GM12878 (cell line): ENCODE data around the gene PPP1CA. TPM values are rescaled to one million over a fixed set of nuclear protein-coding genes. Genes with fewer than 3 reads are reported as not detected.
A peak's percentile ranks its signal among the peaks of the same experiment; 100 is the strongest.

Source experiments
- ATF2 ChIP-seq: IDR thresholded peaks from 2 replicates; pipeline ENCODE4 v1.6.1; 2012; ENCODE audit warnings: low read length, inconsistent platforms
- ATF7 ChIP-seq: fragments of 450-650 bp; IDR thresholded peaks from 2 replicates; pipeline ENCODE4 v1.6.1; 2016; ENCODE audit warnings: low read depth, mild to moderate bottlenecking
- BCL3 ChIP-seq: IDR thresholded peaks from 2 replicates; pipeline ENCODE4 v1.6.1; 2011; ENCODE audit warnings: borderline replicate concordance, low read depth, mild to moderate bottlenecking, moderate library complexity, low read length; ENCODE audit not compliant: insufficient read depth, poor library complexity, severe bottlenecking
- FOXK2 ChIP-seq: fragments of 450-650 bp; IDR thresholded peaks from 2 replicates; pipeline ENCODE4 v1.6.1; 2017; ENCODE audit warnings: mild to moderate bottlenecking, moderate library complexity
- FOXM1 ChIP-seq: IDR thresholded peaks from 2 replicates; pipeline ENCODE4 v1.6.1; 2012; ENCODE audit warnings: low read depth, mild to moderate bottlenecking, inconsistent platforms, low read length, moderate library complexity
- HSF1 ChIP-seq: fragments of 150-350 bp; IDR thresholded peaks from 2 replicates; pipeline ENCODE4 v1.6.1; 2014; ENCODE audit warnings: mild to moderate bottlenecking, low read depth, low read length
- MEF2B ChIP-seq: fragments of 450-650 bp; IDR thresholded peaks from 2 replicates; pipeline ENCODE4 v1.6.1; 2018; ENCODE audit warnings: mild to moderate bottlenecking, moderate library complexity; ENCODE audit not compliant: partially characterized antibody, poor library complexity, severe bottlenecking
- MTA2 ChIP-seq: fragments of 450-650 bp; IDR thresholded peaks from 2 replicates; pipeline ENCODE4 v1.6.1; 2016; ENCODE audit warnings: low read depth, mild to moderate bottlenecking, moderate library complexity
- PKNOX1 ChIP-seq: fragments of 450-650 bp; IDR thresholded peaks from 2 replicates; pipeline ENCODE4 v1.6.1; 2016; ENCODE audit warnings: mild to moderate bottlenecking
- POLR2AphosphoS2 ChIP-seq: IDR thresholded peaks from 2 replicates; pipeline ENCODE4 v1.6.1; 2011; ENCODE audit warnings: low read depth, mild to moderate bottlenecking, low read length, improper control_type of control experiment, moderate library complexity
- RELA ChIP-seq: fragments of 450-650 bp; IDR thresholded peaks from 2 replicates; pipeline ENCODE4 v1.8.0; 2014; ENCODE audit warnings: borderline replicate concordance; ENCODE audit not compliant: partially characterized antibody
- RFX5 ChIP-seq: IDR thresholded peaks from 2 replicates; pipeline ENCODE4 v1.6.1; 2011; ENCODE audit warnings: low read depth, low read length, improper control_type of control experiment
- RUNX3 ChIP-seq: IDR thresholded peaks from 2 replicates; pipeline ENCODE4 v1.6.1; 2012; ENCODE audit warnings: low read length, inconsistent platforms
- SIX5 ChIP-seq: IDR thresholded peaks from 2 replicates; pipeline ENCODE4 v1.6.1; 2011; ENCODE audit warnings: mild to moderate bottlenecking, low read depth, low read length, moderate library complexity; ENCODE audit not compliant: severe bottlenecking
- SMAD5 ChIP-seq: IDR thresholded peaks from 2 replicates; pipeline ENCODE4 v1.6.1; 2016; ENCODE audit warnings: antibody characterized with exemption, low read depth
- SUZ12 ChIP-seq: fragments of 200-600 bp; sonication (generic); IDR thresholded peaks from one replicate; pipeline ENCODE4 v1.6.1; 2018; ENCODE audit warnings: antibody characterized with exemption, mild to moderate bottlenecking; ENCODE audit not compliant: unreplicated experiment
- USF2 ChIP-seq: IDR thresholded peaks from 2 replicates; pipeline ENCODE4 v1.6.1; 2011; ENCODE audit warnings: low read depth, low read length, improper control_type of control experiment, borderline replicate concordance
- YY1 ChIP-seq: IDR thresholded peaks from 2 replicates; pipeline ENCODE4 v1.6.1; 2011; ENCODE audit warnings: low read depth, mild to moderate bottlenecking, low read length
- ZNF687 ChIP-seq: fragments of 450-650 bp; IDR thresholded peaks from 2 replicates; pipeline ENCODE4 v1.6.1; 2017; ENCODE audit warnings: mild to moderate bottlenecking, moderate library complexity
- polyA plus RNA-seq, 11 experiments: library from polyadenylated mRNA; depleted of rRNA in 4 of 11; unstranded in 6 of 11; stranded (reverse) in 5 of 11; fragments of >200 nt; fragmentation: Nextera tagmentation in 4 of 11; fragmentation: Illumina TruSeq in 1 of 11; extraction: Ambion mirVana in 4 of 11; extraction: Trizol in 1 of 11; gene quantifications; 1 replicate in 1 of 11; 2 replicates in 10 of 11; pipeline versions ENCODE4 v1.2.1 to v1.2.3, GENCODE V29; 2011 to 2016; ENCODE audit warnings: inconsistent platforms in 2 of 11, missing spikeins in 2 of 11, low read depth in 1 of 11
- total RNA-seq, 4 experiments: library from RNA; depleted of rRNA in 3 of 4; stranded (reverse); fragments of >200 nt in 3 of 4; fragmentation: Illumina TruSeq in 1 of 4; extraction: Trizol in 1 of 4; gene quantifications; 2 replicates each; pipeline versions ENCODE4 v1.2.1 to v1.2.3, GENCODE V29; 2013 to 2021

The PPP1CA gene
- total and polyA plus RNA-seq, 10 of the 15 experiments (the other 5 are each of a cell fraction or from before 2014, with no cell fraction given): 26.4 to 458 (median 240) TPM

GRCh38 chr11:67353317-67354074 lies 48.2 kb downstream of the PPP1CA start, which contains the start of gene POLD4 (continued):
- no peak for TF ChIP-seq FOXM1
- TF ChIP-seq YY1: peak; percentile 81
- no peak for TF ChIP-seq HSF1
- no peak for TF ChIP-seq ATF2
- 0 out of 2 replicates have a peak, but pooled peaks have one; percentile 9 for TF ChIP-seq MTA2
- no peak for TF ChIP-seq SIX5
- TF ChIP-seq BCL3: peak; percentile 62
- peak; percentile 6 for TF ChIP-seq PKNOX1
- peak; percentile 83 for TF ChIP-seq RFX5
- no peak for TF ChIP-seq SUZ12
- peak; percentile 97 for TF ChIP-seq POLR2AphosphoS2
- TF ChIP-seq RELA: no peak
- no peak; the same call in 1 of the 2 replicates for TF ChIP-seq FOXK2
- no peak for TF ChIP-seq RUNX3
- TF ChIP-seq MEF2B: peak; percentile 100
- TF ChIP-seq ZNF687: peak; percentile 89
- TF ChIP-seq USF2: no peak
- peak; percentile 95 for TF ChIP-seq SMAD5
- TF ChIP-seq ATF7: peak; percentile 67; the same call in 1 of the 2 replicates
